ENCODE data around the gene KPNB1. TPM values are rescaled to one million over a fixed set of nuclear protein-coding genes. Genes with fewer than 3 reads are reported as not detected.

The KPNB1 gene
- total and polyA plus RNA-seq, 2 of the 8 experiments (the other 6 are each of a cell fraction or from before 2014, with no cell fraction given) = 171 to 625 TPM

DNA sequence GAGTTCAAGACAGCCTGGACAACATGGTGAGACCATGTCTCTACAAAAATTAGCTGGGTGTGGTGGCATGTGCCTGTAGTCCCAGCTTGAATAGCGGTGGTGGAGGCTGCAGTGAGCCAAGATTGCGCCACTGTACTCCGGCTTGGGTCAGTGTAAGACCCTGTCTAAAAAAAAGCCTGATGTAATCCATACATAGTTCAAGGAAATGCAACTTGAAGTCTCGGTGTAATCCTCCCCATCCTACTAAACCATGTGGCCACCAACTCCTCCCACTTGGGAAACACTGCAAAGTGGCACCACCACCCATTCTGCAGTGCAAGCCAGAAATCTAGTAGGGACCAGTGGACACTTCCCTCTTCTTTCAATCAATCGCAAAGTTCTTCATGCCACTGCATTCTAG lies 5.4 kb upstream of the KPNB1 start (continued):
- TF ChIP-seq, protein P1, sequence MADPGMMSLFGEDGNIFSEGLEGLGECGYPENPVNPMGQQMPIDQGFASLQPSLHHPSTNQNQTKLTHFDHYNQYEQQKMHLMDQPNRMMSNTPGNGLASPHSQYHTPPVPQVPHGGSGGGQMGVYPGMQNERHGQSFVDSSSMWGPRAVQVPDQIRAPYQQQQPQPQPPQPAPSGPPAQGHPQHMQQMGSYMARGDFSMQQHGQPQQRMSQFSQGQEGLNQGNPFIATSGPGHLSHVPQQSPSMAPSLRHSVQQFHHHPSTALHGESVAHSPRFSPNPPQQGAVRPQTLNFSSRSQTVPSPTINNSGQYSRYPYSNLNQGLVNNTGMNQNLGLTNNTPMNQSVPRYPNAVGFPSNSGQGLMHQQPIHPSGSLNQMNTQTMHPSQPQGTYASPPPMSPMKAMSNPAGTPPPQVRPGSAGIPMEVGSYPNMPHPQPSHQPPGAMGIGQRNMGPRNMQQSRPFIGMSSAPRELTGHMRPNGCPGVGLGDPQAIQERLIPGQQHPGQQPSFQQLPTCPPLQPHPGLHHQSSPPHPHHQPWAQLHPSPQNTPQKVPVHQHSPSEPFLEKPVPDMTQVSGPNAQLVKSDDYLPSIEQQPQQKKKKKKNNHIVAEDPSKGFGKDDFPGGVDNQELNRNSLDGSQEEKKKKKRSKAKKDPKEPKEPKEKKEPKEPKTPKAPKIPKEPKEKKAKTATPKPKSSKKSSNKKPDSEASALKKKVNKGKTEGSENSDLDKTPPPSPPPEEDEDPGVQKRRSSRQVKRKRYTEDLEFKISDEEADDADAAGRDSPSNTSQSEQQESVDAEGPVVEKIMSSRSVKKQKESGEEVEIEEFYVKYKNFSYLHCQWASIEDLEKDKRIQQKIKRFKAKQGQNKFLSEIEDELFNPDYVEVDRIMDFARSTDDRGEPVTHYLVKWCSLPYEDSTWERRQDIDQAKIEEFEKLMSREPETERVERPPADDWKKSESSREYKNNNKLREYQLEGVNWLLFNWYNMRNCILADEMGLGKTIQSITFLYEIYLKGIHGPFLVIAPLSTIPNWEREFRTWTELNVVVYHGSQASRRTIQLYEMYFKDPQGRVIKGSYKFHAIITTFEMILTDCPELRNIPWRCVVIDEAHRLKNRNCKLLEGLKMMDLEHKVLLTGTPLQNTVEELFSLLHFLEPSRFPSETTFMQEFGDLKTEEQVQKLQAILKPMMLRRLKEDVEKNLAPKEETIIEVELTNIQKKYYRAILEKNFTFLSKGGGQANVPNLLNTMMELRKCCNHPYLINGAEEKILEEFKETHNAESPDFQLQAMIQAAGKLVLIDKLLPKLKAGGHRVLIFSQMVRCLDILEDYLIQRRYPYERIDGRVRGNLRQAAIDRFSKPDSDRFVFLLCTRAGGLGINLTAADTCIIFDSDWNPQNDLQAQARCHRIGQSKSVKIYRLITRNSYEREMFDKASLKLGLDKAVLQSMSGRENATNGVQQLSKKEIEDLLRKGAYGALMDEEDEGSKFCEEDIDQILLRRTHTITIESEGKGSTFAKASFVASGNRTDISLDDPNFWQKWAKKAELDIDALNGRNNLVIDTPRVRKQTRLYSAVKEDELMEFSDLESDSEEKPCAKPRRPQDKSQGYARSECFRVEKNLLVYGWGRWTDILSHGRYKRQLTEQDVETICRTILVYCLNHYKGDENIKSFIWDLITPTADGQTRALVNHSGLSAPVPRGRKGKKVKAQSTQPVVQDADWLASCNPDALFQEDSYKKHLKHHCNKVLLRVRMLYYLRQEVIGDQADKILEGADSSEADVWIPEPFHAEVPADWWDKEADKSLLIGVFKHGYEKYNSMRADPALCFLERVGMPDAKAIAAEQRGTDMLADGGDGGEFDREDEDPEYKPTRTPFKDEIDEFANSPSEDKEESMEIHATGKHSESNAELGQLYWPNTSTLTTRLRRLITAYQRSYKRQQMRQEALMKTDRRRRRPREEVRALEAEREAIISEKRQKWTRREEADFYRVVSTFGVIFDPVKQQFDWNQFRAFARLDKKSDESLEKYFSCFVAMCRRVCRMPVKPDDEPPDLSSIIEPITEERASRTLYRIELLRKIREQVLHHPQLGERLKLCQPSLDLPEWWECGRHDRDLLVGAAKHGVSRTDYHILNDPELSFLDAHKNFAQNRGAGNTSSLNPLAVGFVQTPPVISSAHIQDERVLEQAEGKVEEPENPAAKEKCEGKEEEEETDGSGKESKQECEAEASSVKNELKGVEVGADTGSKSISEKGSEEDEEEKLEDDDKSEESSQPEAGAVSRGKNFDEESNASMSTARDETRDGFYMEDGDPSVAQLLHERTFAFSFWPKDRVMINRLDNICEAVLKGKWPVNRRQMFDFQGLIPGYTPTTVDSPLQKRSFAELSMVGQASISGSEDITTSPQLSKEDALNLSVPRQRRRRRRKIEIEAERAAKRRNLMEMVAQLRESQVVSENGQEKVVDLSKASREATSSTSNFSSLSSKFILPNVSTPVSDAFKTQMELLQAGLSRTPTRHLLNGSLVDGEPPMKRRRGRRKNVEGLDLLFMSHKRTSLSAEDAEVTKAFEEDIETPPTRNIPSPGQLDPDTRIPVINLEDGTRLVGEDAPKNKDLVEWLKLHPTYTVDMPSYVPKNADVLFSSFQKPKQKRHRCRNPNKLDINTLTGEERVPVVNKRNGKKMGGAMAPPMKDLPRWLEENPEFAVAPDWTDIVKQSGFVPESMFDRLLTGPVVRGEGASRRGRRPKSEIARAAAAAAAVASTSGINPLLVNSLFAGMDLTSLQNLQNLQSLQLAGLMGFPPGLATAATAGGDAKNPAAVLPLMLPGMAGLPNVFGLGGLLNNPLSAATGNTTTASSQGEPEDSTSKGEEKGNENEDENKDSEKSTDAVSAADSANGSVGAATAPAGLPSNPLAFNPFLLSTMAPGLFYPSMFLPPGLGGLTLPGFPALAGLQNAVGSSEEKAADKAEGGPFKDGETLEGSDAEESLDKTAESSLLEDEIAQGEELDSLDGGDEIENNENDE (IDR thresholded peaks at IDR 0.05; ENCODE audit: insufficient replicate concordance, low read length) = no peak
- TF ChIP-seq POU5F1 (IDR thresholded peaks at IDR 0.05; ENCODE audit: low read depth, low read length) = no peak
- no peak for TF ChIP-seq EZH2 (IDR thresholded peaks at IDR 0.05; ENCODE audit: low read depth, low read length, severe bottlenecking)
